Rectal smooth muscle tissue (tissue), 1 donor: ENCODE measurements around the gene HCAR2.
"Not testable (repeated sequence)": the region's sequence is repeated elsewhere in the genome, so short reads cannot be mapped to it uniquely, and the experiment has no call there.

Experiments used
- H3K27ac ChIP-seq: one replicate; pipeline ENCODE4 v1.7.0; 2013; ENCODE audit warnings: low read depth, low read length, inconsistent platforms
- H3K27me3 ChIP-seq: one replicate; pipeline ENCODE4 v1.7.0; 2013; ENCODE audit warnings: low read length; ENCODE audit not compliant: control insufficient read depth, insufficient read depth
- H3K36me3 ChIP-seq: one replicate; pipeline ENCODE4 v1.7.0; 2013; ENCODE audit warnings: low read length; ENCODE audit not compliant: control insufficient read depth, insufficient read depth
- H3K4me1 ChIP-seq: one replicate; pipeline ENCODE4 v1.7.0; 2013; ENCODE audit warnings: low read length; ENCODE audit not compliant: control insufficient read depth, insufficient read depth
- H3K4me3 ChIP-seq: one replicate; pipeline ENCODE4 v1.7.0; 2013; ENCODE audit warnings: low read length
- H3K9ac ChIP-seq: one replicate; pipeline ENCODE4 v1.7.0; 2013; ENCODE audit warnings: low read length

HCAR2 gene

GRCh38 chr12:122702890-122703611, at the start of gene HCAR2:
Gene HCAR2, minus strand, starts transcription at chr12:122703357. Its CDS starts 74 bp downstream, at chr12:122703283.
- H3K9ac ChIP-seq, H3K36me3 ChIP-seq, H3K4me1 ChIP-seq, H3K27ac ChIP-seq, H3K4me3 ChIP-seq, H3K27me3 ChIP-seq: not testable (repeated sequence)

GRCh38 chr12:122752464-122753318, 49.5 kb upstream of the HCAR2 start, which contains the start of gene DENR:
Gene DENR, plus strand, starts transcription at chr12:122752824. Its CDS starts 878 bp downstream, at chr12:122753702.
- peak within 1 kb of the TSS; percentile 86 for H3K4me3 ChIP-seq
- peaks cover 8% of the 10 kb centered on the region for H3K4me1 ChIP-seq
- H3K27ac ChIP-seq: peak within 1 kb of the TSS; percentile 73
- peaks cover 3% of the 10 kb centered on the region for H3K36me3 ChIP-seq
- no peaks in the 10 kb centered on the region for H3K27me3 ChIP-seq
- peak within 1 kb of the TSS; percentile 85 for H3K9ac ChIP-seq

- not testable (repeated sequence) for H3K4me3 ChIP-seq, H3K27ac ChIP-seq, H3K27me3 ChIP-seq, H3K4me1 ChIP-seq, H3K36me3 ChIP-seq, H3K9ac ChIP-seq
These were observed 47.8 kb upstream of the HCAR2 start for GRCh38 chr12:122750781-122751515.

- Histone ChIP-seq H3K27me3 (no peaks in the 10 kb centered on the region), H3K4me3 (no peak overlapping the region), H3K4me1 (peaks cover 8% of the 10 kb centered on the region), H3K9ac (no peak overlapping the region), H3K36me3 (no peaks in the 10 kb centered on the region), H3K27ac (no peak overlapping the region)
These were observed 46.6 kb upstream of the HCAR2 start for GRCh38 chr12:122749569-122750332.

GRCh38 chr12:122747224-122748135, 44.3 kb upstream of the HCAR2 start:
- no peaks in the 10 kb centered on the region for H3K36me3 ChIP-seq
- no peak overlapping the region for H3K27ac ChIP-seq
- H3K4me3 ChIP-seq: no peak overlapping the region
- no peaks in the 10 kb centered on the region for H3K27me3 ChIP-seq
- H3K4me1 ChIP-seq: no peaks in the 10 kb centered on the region
- H3K9ac ChIP-seq: no peak overlapping the region

GRCh38 chr12:122743895-122744525, 40.9 kb upstream of the HCAR2 start:
- H3K4me3 ChIP-seq: no peak overlapping the region
- no peak overlapping the region for H3K27ac ChIP-seq
- H3K27me3 ChIP-seq: no peaks in the 10 kb centered on the region
- no peaks in the 10 kb centered on the region for H3K36me3 ChIP-seq
- no peaks in the 10 kb centered on the region for H3K4me1 ChIP-seq
- no peak overlapping the region for H3K9ac ChIP-seq

- no peak overlapping the region for H3K4me3 ChIP-seq
- no peak overlapping the region for H3K9ac ChIP-seq
- H3K27ac ChIP-seq: no peak overlapping the region
- H3K36me3 ChIP-seq: no peaks in the 10 kb centered on the region
- no peaks in the 10 kb centered on the region for H3K27me3 ChIP-seq
- no peaks in the 10 kb centered on the region for H3K4me1 ChIP-seq
These were observed 37.2 kb upstream of the HCAR2 start for GRCh38 chr12:122740351-122740750.

GRCh38 chr12:122738571-122738970, 35.4 kb upstream of the HCAR2 start:
- no peak overlapping the region for H3K27ac ChIP-seq
- H3K27me3 ChIP-seq: no peaks in the 10 kb centered on the region
- H3K4me1 ChIP-seq: no peaks in the 10 kb centered on the region
- no peak overlapping the region for H3K9ac ChIP-seq
- H3K4me3 ChIP-seq: no peak overlapping the region
- H3K36me3 ChIP-seq: no peaks in the 10 kb centered on the region

GRCh38 chr12:122732611-122733010, 29.5 kb upstream of the HCAR2 start:
- H3K27me3 ChIP-seq: no peaks in the 10 kb centered on the region
- no peak overlapping the region for H3K9ac ChIP-seq
- H3K27ac ChIP-seq: no peak overlapping the region
- no peaks in the 10 kb centered on the region for H3K4me1 ChIP-seq
- H3K36me3 ChIP-seq: no peaks in the 10 kb centered on the region
- H3K4me3 ChIP-seq: no peak overlapping the region

- Histone ChIP-seq H3K4me3 (no peak overlapping the region), H3K9ac (no peak overlapping the region), H3K27me3 (no peaks in the 10 kb centered on the region), H3K27ac (no peak overlapping the region), H3K36me3 (no peaks in the 10 kb centered on the region), H3K4me1 (no peaks in the 10 kb centered on the region)
These were observed 29.0 kb upstream of the HCAR2 start for GRCh38 chr12:122732170-122732569.
